SH-SY5Y (cell line): ENCODE measurements around the gene MTA1.

Experiments
- GATA2 ChIP-seq: IDR thresholded peaks from 2 replicates; pipeline ENCODE4 v1.6.1; 2011; ENCODE audit warnings: mild to moderate bottlenecking, low read depth, low read length
- GATA3 ChIP-seq: IDR thresholded peaks from 2 replicates; pipeline ENCODE4 v1.6.1; 2011; ENCODE audit warnings: low read depth, mild to moderate bottlenecking, low read length, moderate library complexity

MTA1 gene

DNA sequence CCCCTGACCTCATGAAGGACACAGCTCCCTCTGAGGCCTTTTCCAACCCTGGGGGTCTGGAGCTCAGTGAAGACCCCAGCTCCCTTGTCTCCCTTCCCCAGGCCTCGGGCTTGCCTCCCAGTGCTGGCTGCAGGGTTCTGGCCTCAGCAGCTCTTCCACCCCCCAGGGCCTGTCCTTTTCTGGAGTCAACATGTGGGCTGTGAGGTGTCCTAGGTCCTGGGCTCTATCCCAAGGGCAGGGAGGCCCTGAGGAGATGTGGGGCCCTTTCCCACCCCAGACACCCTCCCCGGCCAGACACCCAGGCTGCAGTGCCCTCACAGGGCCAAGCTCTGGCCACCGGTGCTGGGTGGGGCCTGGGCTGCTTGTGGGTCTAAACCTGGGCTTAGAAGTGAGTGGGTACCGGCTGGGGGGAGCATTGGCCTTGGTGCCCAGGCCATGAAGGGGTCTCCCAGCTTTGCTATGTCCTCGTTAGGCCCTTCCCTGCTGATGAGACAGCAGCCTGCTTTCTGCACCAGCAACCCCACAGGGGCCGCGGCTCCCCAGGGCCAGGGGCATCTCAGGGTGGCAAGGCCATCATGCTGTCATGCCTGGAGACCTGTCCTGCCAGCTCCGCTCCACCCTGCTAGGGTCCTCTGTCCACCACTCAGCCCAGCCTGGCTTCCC is 52.3 kb downstream of the MTA1 start:
- TF ChIP-seq GATA3 (no peak), GATA2 (no peak)

GRCh38 chr14:105472486-105472991 is 52.9 kb downstream of the MTA1 start:
- TF ChIP-seq GATA2 (no peak), GATA3 (no peak)

DNA sequence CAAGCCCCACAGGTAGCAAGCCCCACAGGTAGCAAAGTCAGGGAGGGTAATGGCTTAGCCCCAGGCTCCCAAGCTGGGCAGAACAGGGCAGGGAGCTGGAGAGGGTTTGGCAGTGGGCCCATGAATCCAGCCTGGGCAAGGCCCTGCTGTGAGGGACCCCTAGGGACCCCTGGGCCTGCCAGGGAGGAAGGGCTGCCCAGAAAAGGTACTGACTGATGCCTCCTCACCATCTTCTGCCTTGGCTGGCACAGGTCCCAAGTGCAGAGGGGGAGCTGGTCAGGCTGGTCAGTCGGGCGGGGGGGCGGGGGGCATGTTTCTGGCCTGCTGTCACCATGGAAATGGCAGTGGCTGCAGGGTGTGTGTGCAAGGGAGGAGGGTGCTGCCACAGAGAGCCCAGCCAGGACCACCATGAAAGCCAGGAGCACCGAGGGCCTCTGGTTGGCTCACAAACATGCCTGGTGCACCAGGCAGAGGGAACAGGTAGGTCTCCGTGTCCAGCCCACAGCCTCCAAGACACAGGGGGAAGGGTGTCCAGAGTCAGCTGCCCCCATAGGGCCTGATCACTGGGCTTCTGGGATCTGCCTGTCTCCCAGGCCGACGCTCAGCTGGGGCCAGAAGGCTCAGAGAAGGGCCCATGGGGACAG is 53.5 kb downstream of the MTA1 start:
- TF ChIP-seq GATA2, result no peak
- no peak for TF ChIP-seq GATA3

DNA sequence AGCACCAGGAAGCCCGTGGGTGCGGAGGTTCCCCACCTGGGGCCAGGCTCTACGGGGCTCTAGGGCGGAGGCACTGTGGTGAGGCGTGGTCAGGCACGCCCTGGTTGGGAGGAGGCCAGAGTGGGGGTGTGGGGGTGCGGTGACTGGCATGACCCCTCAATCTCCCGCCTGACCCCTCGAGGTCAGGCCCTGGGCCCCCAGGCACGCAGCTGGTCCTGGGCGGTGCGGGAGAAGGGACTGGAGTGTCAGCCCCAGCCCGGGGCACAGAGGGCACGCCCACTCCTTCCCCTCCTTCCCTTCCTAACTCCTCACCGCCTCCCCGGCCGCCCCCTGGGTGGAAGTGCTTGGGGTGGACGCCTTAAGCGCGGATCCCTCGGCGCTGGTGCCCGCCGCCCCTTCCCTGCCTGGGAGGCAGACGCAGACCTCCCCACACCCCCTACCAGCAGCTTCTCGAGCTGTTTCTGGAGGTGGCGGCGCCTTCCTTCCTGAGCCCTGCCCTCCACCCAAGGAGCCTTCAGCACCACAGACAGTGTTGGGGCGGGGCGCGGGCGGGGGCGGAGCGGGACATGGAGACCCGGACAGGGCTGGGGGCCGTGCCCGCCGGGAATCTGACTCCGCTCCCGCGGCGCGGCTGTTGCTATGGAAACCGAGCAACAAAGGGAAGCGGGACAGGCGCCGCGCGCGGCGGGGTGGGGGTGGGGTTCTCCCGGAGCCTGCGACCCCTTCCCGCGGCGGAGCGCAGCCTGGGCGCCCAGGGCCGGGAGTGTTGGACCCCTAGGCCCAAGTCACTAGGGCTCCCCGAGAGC is 54.3 kb downstream of the MTA1 start:
- TF ChIP-seq GATA2 (no peak), GATA3 (no peak)

DNA sequence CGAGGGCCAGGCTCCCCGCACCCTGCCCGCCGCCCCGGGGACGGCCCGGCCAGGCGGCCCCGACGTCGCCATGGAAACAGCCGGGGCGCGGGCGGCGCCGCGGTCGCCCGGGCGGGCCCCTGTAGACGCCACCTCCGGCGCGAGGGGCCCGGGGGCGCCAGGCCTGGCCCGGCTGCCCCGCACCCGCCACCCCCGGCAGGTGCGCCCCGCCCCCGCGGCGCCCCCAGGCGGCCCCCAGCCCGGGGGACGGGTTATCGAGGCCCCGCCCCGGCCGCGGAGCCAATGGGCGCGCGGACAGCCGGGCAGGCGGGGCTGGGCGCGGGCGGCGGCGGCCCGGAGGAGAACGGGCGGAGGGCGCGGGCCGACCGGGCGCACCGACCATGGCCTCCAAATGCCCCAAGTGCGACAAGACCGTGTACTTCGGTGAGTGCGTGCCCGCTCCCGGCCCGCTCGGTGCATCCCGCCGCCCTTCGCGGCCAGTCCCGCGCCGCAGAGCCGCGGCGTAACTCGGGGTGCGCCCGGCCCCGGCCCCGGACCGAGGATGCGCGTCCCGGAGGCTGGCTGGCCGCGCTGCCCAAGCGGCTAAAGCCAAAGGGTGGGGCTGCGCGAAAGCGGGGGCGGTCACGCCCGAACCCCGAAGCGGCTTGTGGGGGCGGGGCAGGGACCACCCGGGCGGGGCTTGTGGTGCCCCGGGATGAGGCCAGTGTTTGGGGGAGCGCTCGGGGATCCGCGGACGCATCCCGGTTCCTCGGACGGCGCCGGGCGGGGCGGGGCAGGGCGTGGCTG is 55.0 kb downstream of the MTA1 start, which contains the start of gene CRIP2:
Gene CRIP2, plus strand, starts transcription at position 339 of the 786 bp plus-strand sequence. Its CDS starts 42 bp downstream, at position 381.
- no peak for TF ChIP-seq GATA3
- TF ChIP-seq GATA2, result no peak

- TF ChIP-seq GATA2 (no peak), GATA3 (no peak)
Observed at GRCh38 chr14:105475269-105476096, 55.9 kb downstream of the MTA1 start.

DNA sequence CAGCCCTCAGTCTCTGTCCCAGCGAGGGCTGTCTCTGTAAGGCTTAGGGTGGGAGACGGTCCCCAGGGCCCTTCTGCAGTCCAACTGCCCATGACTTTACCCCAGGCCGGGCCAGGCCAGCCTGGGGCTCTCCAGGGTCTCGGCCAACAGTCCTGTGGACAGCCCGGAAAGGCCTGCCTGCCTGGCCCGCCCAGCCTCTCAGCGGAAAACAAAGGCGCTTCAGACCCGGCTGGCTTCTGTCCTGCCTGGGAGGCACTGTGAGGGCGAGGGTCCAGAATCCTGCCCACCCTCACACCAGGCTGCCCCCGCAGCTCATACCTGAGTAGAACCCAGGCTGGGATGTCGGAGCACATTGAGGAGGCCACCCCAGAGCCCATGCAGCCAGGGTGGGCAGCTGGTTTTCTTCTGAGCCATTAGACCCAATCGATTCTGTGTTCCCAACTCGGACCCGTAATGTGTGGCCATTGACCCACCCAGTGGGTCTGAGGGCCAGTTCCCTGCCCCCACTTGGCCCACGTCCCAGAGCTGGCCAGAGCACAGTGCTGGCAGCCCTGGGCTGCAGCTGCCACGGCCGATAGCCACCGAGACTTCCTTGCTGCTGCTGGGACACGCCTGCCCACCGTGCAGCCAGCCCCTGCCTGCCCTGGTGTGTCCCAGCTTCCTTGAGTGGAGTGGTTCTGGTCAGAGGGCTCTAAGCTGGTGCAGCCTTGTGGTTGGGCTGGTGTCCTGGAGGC is 56.6 kb downstream of the MTA1 start:
- no peak for TF ChIP-seq GATA3
- no peak; the same call in 1 of the 2 replicates for TF ChIP-seq GATA2

GRCh38 chr14:105476831-105477659 is 57.4 kb downstream of the MTA1 start:
- TF ChIP-seq GATA3, result no peak

DNA sequence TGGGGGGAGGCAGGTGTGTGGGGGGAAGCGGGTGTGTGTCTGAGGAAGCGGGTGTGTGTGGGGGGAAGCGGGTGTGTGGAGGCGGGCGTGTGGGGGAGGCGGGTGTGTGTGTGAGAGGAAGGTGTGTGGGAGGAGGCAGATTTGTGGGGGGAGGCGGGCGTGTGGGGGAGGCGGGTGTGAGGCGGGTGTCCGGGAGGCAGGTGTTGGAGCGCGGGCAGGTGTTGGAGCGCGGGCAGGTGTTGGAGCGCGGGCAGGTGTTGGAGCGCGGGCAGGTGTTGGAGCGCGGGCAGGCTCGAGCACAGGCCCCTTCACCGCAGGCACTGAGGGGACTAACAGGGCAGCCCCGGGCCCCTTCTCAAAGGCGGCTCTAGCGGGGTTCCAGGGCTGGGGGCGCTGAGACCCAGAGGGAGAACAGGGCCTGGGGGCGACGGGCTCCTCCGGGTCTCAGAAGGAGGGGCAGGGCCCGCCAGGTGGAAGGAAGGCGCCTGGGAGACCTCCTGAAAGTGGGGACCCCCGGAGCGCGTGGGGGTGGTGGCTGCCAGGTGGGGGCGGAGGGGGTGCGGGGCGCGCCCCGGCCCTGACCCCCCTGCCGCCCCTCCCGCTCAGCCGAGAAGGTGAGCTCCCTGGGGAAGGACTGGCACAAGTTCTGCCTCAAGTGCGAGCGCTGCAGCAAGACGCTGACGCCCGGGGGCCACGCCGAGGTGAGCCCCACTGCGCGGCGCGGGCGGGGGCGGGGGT is 58.2 kb downstream of the MTA1 start:
- TF ChIP-seq GATA2 (no peak), GATA3 (no peak)

- TF ChIP-seq GATA2, result no peak
- no peak for TF ChIP-seq GATA3
Observed at GRCh38 chr14:105478398-105479251, 59.0 kb downstream of the MTA1 start.
